HepG2 (cell line): ENCODE data around the gene UBL5. TPM values are rescaled to one million over a fixed set of nuclear protein-coding genes. Genes with fewer than 3 reads are reported as not detected.

ENCODE experiments used
- DBP ChIP-seq: sonication (generic); formaldehyde crosslinking; IDR thresholded peaks from 2 replicates; pipeline ENCODE4 v1.4.0; 2020; ENCODE audit warnings: missing genetic modification reagents; ENCODE audit errors: not compliant biosample characterization
- GABPB1 ChIP-seq: IDR thresholded peaks from 2 replicates; pipeline ENCODE4 v1.6.1; 2016; ENCODE audit warnings: mild to moderate bottlenecking, missing genetic modification reagents, moderate library complexity, missing compliant biosample characterization
- JUNB ChIP-seq: sonication (generic); formaldehyde crosslinking; IDR thresholded peaks from 2 replicates; pipeline ENCODE4 v1.8.0; 2022; ENCODE audit warnings: missing genetic modification reagents, mild to moderate bottlenecking, borderline replicate concordance
- KLF15 ChIP-seq: sonication (generic); formaldehyde crosslinking; IDR thresholded peaks from 2 replicates; pipeline ENCODE4 v1.8.1; 2023; ENCODE audit warnings: borderline replicate concordance, mild to moderate bottlenecking, inconsistent platforms, missing genetic modification reagents, mixed read lengths
- MAFK ChIP-seq, 2 experiments: IDR thresholded peaks in 1 of 2; conservative IDR thresholded peaks in 1 of 2; 2 replicates each; pipeline ENCODE4 v1.6.1; 2011; ENCODE audit warnings: improper control_type of control experiment in 2 of 2, low read length in 2 of 2
- MEF2D ChIP-seq: sonication (generic); formaldehyde crosslinking; IDR thresholded peaks from 2 replicates; pipeline ENCODE4 v1.5.1; 2020; ENCODE audit warnings: mild to moderate bottlenecking, missing genetic modification reagents
- MEIS1 ChIP-seq: sonication (generic); formaldehyde crosslinking; IDR thresholded peaks from 2 replicates; pipeline ENCODE4 v1.9.0; 2021; ENCODE audit warnings: mild to moderate bottlenecking, missing genetic modification reagents, moderate library complexity, borderline replicate concordance
- MTA1 ChIP-seq: sonication (generic); formaldehyde crosslinking; IDR thresholded peaks from 2 replicates; pipeline ENCODE4 v1.4.0; 2020; ENCODE audit warnings: missing genetic modification reagents, mild to moderate bottlenecking, borderline replicate concordance
- MTF2 ChIP-seq: sonication (generic); formaldehyde crosslinking; IDR thresholded peaks from 2 replicates; pipeline ENCODE4 v1.5.0; 2020; ENCODE audit warnings: missing genetic modification reagents, borderline replicate concordance
- NCOA5 ChIP-seq: sonication (generic); formaldehyde crosslinking; IDR thresholded peaks from 2 replicates; pipeline ENCODE4 v1.4.0; 2020; ENCODE audit warnings: missing genetic modification reagents
- PLRG1 ChIP-seq: fragments of 450-650 bp; conservative IDR thresholded peaks from 2 replicates; pipeline ENCODE4 v1.6.1; 2016
- SKI ChIP-seq: fragments of 450-650 bp; IDR thresholded peaks from one replicate; pipeline ENCODE4 v1.6.1; 2018; ENCODE audit warnings: mild to moderate bottlenecking; ENCODE audit not compliant: partially characterized antibody
- TAF1 ChIP-seq: sonication (generic); formaldehyde crosslinking; IDR thresholded peaks from 2 replicates; pipeline ENCODE4 v1.4.0; 2020; ENCODE audit warnings: missing genetic modification reagents
- U2AF2 ChIP-seq: fragments of 200-400 bp; formaldehyde crosslinking; IDR thresholded peaks from 2 replicates; pipeline ENCODE4 v1.6.1; 2017; ENCODE audit warnings: low read depth, mild to moderate bottlenecking, low read length
- ZBTB43 ChIP-seq: sonication (generic); formaldehyde crosslinking; conservative IDR thresholded peaks from 2 replicates; pipeline ENCODE4 v1.4.0; 2020; ENCODE audit warnings: missing genetic modification reagents
- ZBTB49 ChIP-seq: sonication (generic); formaldehyde crosslinking; IDR thresholded peaks from 2 replicates; pipeline ENCODE4 v1.4.0; 2020; ENCODE audit warnings: missing genetic modification reagents, borderline replicate concordance
- ZC3H4 ChIP-seq: sonication (generic); formaldehyde crosslinking; IDR thresholded peaks from 2 replicates; pipeline ENCODE4 v1.4.0; 2020; ENCODE audit warnings: missing genetic modification reagents, borderline replicate concordance
- ZFP36 ChIP-seq: fragments of 150-350 bp; IDR thresholded peaks from 2 replicates; pipeline ENCODE4 v1.6.1; 2018; ENCODE audit warnings: borderline replicate concordance, low read length, low read depth; ENCODE audit not compliant: partially characterized antibody
- ZFP37 ChIP-seq: sonication (generic); formaldehyde crosslinking; IDR thresholded peaks from 2 replicates; pipeline ENCODE4 v1.4.0; 2020; ENCODE audit warnings: missing genetic modification reagents, borderline replicate concordance
- ZNF101 ChIP-seq: sonication (generic); formaldehyde crosslinking; IDR thresholded peaks from 2 replicates; pipeline ENCODE4 v1.4.0; 2020; ENCODE audit warnings: mild to moderate bottlenecking, low read depth, missing genetic modification reagents, borderline replicate concordance
- ZNF280B ChIP-seq: sonication (generic); formaldehyde crosslinking; IDR thresholded peaks from 2 replicates; pipeline ENCODE4 v1.5.0; 2020; ENCODE audit warnings: missing genetic modification reagents, mild to moderate bottlenecking, borderline replicate concordance
- polyA plus RNA-seq, 8 experiments: library from polyadenylated mRNA; depleted of rRNA in 3 of 8; stranded (reverse) in 7 of 8; unstranded in 1 of 8; fragments of >200 nt; fragmentation: Illumina TruSeq in 4 of 8; extraction: Trizol in 4 of 8; gene quantifications; 2 replicates each; pipeline versions ENCODE4 v1.2.1 to v1.2.3, GENCODE V29; 2011 to 2016; ENCODE audit warnings: low read depth in 4 of 8, missing spikeins in 1 of 8, mixed read lengths in 1 of 8; ENCODE audit not compliant: insufficient read depth in 1 of 8
- total RNA-seq, 5 experiments: library from RNA; depleted of rRNA; stranded (reverse); fragments of >200 nt; fragmentation: Illumina TruSeq; extraction: Trizol; gene quantifications; 2 replicates each; pipeline ENCODE4 v1.2.3, GENCODE V29; 2016; ENCODE audit warnings: low read depth in 1 of 5

The UBL5 gene
- total and polyA plus RNA-seq, 2 of the 13 experiments (the other 11 are each of a cell fraction or from before 2014, with no cell fraction given) = 373 to 487 TPM

- TF ChIP-seq NCOA5 (CRISPR knock-in tag) (no peak), ZC3H4 (no peak), U2AF2 (peak; percentile 97), MAFK (conservative IDR thresholded peaks at IDR 0.05 in 1 of 2, IDR thresholded peaks at IDR 0.05 in 1 of 2; ENCODE audit: low read length in 2 of 2) (no peak), ZFP36 (no peak), MTF2 (CRISPR knock-in tag) (no peak), JUNB (no peak), TAF1 (peak; percentile 58), ZNF101 (CRISPR knock-in tag) (no peak), SKI (no peak), ZNF280B (CRISPR knock-in tag) (0 out of 2 replicates have a peak, but pooled peaks have one; percentile 17), ZBTB43 (CRISPR knock-in tag) (no peak), MEIS1 (CRISPR knock-in tag) (0 out of 2 replicates have a peak, but pooled peaks have one; percentile 54), MTA1 (CRISPR knock-in tag) (no peak), GABPB1 (CRISPR knock-in tag) (peak; percentile 83), KLF15 (peak; percentile 44; the same call in 1 of the 2 replicates), DBP (no peak), ZBTB49 (CRISPR knock-in tag) (no peak), PLRG1 (no peak), MEF2D (peak; percentile 45; the same call in 1 of the 2 replicates), ZFP37 (CRISPR knock-in tag) (no peak)
Measured at GRCh38 chr19:9834726-9835506, 7.2 kb downstream of the UBL5 start, which contains the start of gene PIN1 (continued).
